Breast epithelium (tissue), 4 donors: ENCODE data around the gene NTSR2. TPM values are rescaled to one million over a fixed set of nuclear protein-coding genes. Genes with fewer than 3 reads are reported as not detected.

Source experiments
- DNase-seq, 2 donors: peaks; one replicate each; pipeline ENCODE4 v3.0.0-alpha.2; 2019; ENCODE audit warnings: low spot score in 2 of 2
- H3K27ac ChIP-seq, 2 donors: fragments of 200-600 bp; sonication (generic) in 1 of 2; one replicate each; pipeline ENCODE4 v1.5.1; 2016 to 2019; ENCODE audit warnings: mild to moderate bottlenecking in 1 of 2
- H3K27me3 ChIP-seq, 2 donors: fragments of 200-600 bp; sonication (generic) in 1 of 2; one replicate each; pipeline versions ENCODE4 v1.5.1 to v1.6.0; 2017 to 2019; ENCODE audit warnings: control low read depth in 1 of 2, mild to moderate bottlenecking in 1 of 2
- H3K36me3 ChIP-seq: fragments of 200-600 bp; one replicate; pipeline ENCODE4 v1.5.1; 2019
- H3K4me1 ChIP-seq, 2 donors: fragments of 200-600 bp; sonication (generic); one replicate each; pipeline ENCODE4 v1.5.1; 2016 to 2019; ENCODE audit warnings: control low read depth in 1 of 2
- H3K4me3 ChIP-seq, 3 donors: fragments of 200-600 bp; sonication (generic); 1 replicate in 2 of 3; 2 replicates in 1 of 3; pipeline ENCODE4 v1.5.1; 2016 to 2019; ENCODE audit warnings: mild to moderate bottlenecking in 3 of 3, moderate library complexity in 2 of 3
- H3K9me3 ChIP-seq, 2 donors: fragments of 200-600 bp; sonication (generic) in 1 of 2; one replicate each; pipeline ENCODE4 v1.5.1; 2016 to 2019; ENCODE audit warnings: control low read depth in 1 of 2
- POLR2A ChIP-seq: fragments of 450-650 bp; IDR thresholded peaks from one replicate; pipeline ENCODE4 v1.6.1; 2016; ENCODE audit warnings: antibody characterized with exemption, mild to moderate bottlenecking, moderate library complexity
- POLR2AphosphoS5 ChIP-seq, 3 donors: sonication (generic); formaldehyde crosslinking; IDR thresholded peaks; one replicate each; pipeline ENCODE4 v1.6.1; 2017; ENCODE audit warnings: antibody characterized with exemption in 3 of 3
- intact Hi-C: fragments of 100-400 bp; cut with DNase I; formaldehyde crosslinking; loops from one replicate; pipeline ENCODE4 v1.15.1; 2023; ENCODE audit warnings: low total_unique reads
- total RNA-seq, 3 donors: library from RNA; depleted of rRNA; stranded (reverse); fragments of >200 nt; gene quantifications; one replicate each; pipeline ENCODE4 v1.1.0, GENCODE V29; 2016
- TF ChIP-seq, protein P1 (sequence below), 3 donors: fragments of 450-650 bp; IDR thresholded peaks; one replicate each; pipeline ENCODE4 v1.5.1; 2016 to 2017; ENCODE audit warnings: antibody characterized with exemption in 3 of 3, mild to moderate bottlenecking in 3 of 3, moderate library complexity in 3 of 3

NTSR2 gene
- total RNA-seq, 3 donors from 2014 or later = 0.32 TPM; not detected in 2

DNA sequence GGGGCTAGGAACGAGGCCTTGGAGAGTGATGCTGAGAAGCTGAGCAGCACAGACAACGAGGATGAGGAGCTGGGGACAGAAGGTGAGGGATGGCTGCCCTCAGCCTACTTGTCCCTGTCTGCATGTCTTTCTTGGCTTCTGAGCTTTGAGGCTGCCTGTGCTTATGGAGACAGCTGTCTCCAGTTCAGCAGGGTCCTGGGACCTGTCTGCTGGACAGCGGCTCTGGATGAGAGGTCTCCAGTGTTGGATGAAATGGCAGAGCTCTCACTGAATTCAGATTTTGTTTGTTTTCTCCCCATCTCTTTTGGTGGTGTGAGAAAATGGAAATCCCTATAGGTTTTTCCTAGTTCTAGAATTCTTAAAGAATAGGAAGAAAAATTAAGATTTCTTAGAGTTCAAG is 54.8 kb downstream of the NTSR2 start:
- Histone ChIP-seq H3K27ac (no peak overlapping the region), H3K4me1 (no peaks in the 10 kb centered on the region), H3K9me3 (no peaks in the 10 kb centered on the region), H3K36me3 (peaks cover 6% of the 10 kb centered on the region), H3K27me3 (no peaks in the 10 kb centered on the region), H3K4me3 (no peak overlapping the region)
- intact Hi-C loops = loop anchor here (10.0 kb wide), 1 partner anchor 80 kb away; the partner anchor contains the start of gene GREB1
- no peak for DNase-seq
- TF ChIP-seq, protein P1, sequence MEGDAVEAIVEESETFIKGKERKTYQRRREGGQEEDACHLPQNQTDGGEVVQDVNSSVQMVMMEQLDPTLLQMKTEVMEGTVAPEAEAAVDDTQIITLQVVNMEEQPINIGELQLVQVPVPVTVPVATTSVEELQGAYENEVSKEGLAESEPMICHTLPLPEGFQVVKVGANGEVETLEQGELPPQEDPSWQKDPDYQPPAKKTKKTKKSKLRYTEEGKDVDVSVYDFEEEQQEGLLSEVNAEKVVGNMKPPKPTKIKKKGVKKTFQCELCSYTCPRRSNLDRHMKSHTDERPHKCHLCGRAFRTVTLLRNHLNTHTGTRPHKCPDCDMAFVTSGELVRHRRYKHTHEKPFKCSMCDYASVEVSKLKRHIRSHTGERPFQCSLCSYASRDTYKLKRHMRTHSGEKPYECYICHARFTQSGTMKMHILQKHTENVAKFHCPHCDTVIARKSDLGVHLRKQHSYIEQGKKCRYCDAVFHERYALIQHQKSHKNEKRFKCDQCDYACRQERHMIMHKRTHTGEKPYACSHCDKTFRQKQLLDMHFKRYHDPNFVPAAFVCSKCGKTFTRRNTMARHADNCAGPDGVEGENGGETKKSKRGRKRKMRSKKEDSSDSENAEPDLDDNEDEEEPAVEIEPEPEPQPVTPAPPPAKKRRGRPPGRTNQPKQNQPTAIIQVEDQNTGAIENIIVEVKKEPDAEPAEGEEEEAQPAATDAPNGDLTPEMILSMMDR (IDR thresholded peaks at IDR 0.05) = no peak
- TF ChIP-seq POLR2A (no peak), POLR2AphosphoS5 (IDR thresholded peaks at IDR 0.05) (no peak)

DNA sequence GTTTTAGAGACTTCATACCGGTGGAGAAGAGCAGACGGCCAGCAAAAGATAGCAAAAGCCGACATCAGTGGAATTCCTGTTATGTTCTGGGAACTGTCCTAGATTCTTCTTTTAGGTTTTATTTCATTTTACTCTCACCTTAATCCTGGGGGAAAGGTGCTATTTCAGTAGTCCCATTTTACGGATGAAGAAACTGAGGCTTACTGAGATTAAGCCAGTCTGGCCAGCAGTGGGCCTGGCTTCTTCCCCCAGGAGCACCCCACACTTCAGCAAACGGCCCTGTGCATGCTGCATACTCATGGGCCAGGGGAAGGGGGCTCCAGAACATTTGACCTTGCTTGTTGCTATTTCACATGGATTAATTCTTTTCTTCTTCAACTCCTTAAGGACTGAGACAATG is 56.7 kb downstream of the NTSR2 start:
- H3K27me3 ChIP-seq = no peaks in the 10 kb centered on the region
- intact Hi-C loops = loop anchor here (10.0 kb wide), 1 partner anchor 78 kb away; the partner anchor contains the start of gene GREB1
- H3K27ac ChIP-seq = peak overlapping the region in 1 of 2 donors; percentile 55
- H3K4me1 ChIP-seq = no peaks in the 10 kb centered on the region
- H3K36me3 ChIP-seq = peaks cover under 1% of the 10 kb centered on the region
- DNase-seq = no peak
- TF ChIP-seq POLR2A (no peak), POLR2AphosphoS5 (IDR thresholded peaks at IDR 0.05) (no peak)
- TF ChIP-seq, protein P1 (IDR thresholded peaks at IDR 0.05) = no peak
- no peak overlapping the region for H3K4me3 ChIP-seq
- no peaks in the 10 kb centered on the region for H3K9me3 ChIP-seq

DNA sequence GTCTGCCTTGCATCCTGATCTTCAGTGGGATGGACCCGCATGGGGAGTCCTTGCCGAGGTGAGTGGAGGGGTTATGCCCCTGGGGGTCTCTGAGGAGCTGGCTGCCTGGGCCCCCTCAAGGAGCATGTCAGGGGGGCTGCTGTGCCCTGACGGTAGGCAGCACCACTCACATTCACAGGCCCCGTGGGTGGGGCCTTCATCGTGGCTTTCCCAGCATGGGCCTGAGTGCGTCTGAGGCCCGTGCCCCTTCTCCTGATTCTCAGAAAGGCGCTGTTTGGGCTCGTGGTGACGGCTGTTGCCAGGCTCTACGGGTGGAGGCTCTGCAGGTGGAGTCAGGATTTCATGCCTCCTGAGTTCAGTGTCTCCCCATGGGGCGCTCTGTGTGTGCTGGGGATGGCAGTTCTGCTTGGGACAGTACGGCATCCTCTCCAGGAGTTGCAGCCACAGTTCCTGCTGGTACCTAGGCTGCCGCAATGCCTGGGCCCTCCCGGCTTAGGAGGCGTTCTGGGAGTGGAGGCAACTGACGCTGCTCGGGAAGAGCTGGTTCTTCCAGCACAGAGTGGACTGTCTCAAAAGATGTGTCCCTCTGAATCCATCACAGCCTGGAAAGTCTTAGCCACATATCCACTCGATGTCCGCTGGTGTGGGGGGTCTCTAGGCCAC is 57.3 kb downstream of the NTSR2 start:
- Histone ChIP-seq H3K9me3 (no peaks in the 10 kb centered on the region), H3K4me1 (no peaks in the 10 kb centered on the region), H3K4me3 (no peak overlapping the region), H3K27me3 (no peaks in the 10 kb centered on the region), H3K27ac (peak overlapping the region in 1 of 2 donors; percentile 55), H3K36me3 (no peaks in the 10 kb centered on the region)
- no peak for TF ChIP-seq POLR2AphosphoS5 (IDR thresholded peaks at IDR 0.05)
- TF ChIP-seq, protein P1 (IDR thresholded peaks at IDR 0.05) = no peak
- no peak for TF ChIP-seq POLR2A
- intact Hi-C loops = loop anchor here (10.0 kb wide), 1 partner anchor 78 kb away; the partner anchor contains the start of gene GREB1
- DNase-seq = no peak

DNA sequence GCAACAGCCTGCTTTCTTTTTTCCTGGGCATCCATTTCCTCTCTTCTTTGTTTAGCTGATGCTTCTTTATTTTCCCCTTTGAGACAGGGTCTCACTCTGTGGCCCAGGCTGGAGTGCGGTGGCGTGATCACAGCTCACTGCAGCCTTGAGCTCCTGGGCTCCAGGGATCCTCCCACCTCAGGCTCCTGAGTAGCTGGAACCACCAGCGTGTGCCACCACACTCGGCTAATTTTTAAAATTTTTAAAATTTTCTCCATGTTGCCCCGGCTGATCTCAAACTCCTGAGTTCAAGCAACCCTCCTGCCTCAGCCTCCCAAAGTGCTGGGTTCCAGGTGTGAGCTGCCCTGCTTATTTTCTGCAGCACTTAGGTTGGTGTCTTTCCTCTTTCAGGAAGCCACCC is 58.7 kb downstream of the NTSR2 start:
- no peaks in the 10 kb centered on the region for H3K9me3 ChIP-seq
- no peak overlapping the region for H3K27ac ChIP-seq
- H3K27me3 ChIP-seq = no peaks in the 10 kb centered on the region
- TF ChIP-seq, protein P1 (IDR thresholded peaks at IDR 0.05) = no peak
- no peak for TF ChIP-seq POLR2A
- TF ChIP-seq POLR2AphosphoS5 (IDR thresholded peaks at IDR 0.05) = no peak
- no peaks in the 10 kb centered on the region for H3K4me1 ChIP-seq
- DNase-seq = no peak
- H3K4me3 ChIP-seq = no peak overlapping the region
- intact Hi-C loops = loop anchor here (10.0 kb wide), 1 partner anchor 76 kb away; the partner anchor contains the start of gene GREB1
- no peaks in the 10 kb centered on the region for H3K36me3 ChIP-seq

DNA sequence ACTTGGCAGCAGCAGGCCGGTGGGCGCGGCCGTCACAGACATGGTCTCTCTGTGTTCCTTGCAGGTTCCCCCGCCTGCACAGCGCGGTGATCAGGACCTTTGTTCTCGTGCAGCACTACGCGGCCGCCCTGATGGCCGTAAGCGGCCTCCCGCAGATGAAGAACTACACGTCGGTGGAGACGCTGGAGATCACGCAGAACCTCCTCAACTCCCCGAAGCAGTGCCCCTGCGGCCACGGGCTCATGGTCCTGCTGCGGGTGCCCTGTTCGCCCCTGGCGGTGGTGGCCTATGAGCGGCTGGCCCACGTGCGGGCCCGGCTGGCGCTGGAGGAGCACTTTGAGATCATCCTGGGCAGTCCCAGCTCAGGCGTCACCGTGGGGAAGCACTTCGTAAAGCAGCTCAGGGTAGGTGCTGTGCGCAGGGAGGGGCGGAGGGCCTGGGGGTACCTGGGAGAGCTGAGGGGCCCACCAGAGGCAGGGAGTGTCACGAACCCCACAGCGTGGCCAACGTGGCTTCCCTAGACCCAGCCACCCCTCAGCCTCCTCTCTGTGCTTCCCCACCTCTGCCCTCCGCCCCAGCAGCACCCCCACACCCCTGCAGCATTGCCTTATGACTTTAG is 59.3 kb downstream of the NTSR2 start:
- Histone ChIP-seq H3K4me1 (no peaks in the 10 kb centered on the region), H3K27me3 (no peaks in the 10 kb centered on the region), H3K9me3 (no peaks in the 10 kb centered on the region), H3K36me3 (no peaks in the 10 kb centered on the region), H3K27ac (no peak overlapping the region), H3K4me3 (no peak overlapping the region)
- intact Hi-C loops = loop anchor here (10.0 kb wide), 1 partner anchor 76 kb away; the partner anchor contains the start of gene GREB1
- TF ChIP-seq POLR2A (no peak), POLR2AphosphoS5 (IDR thresholded peaks at IDR 0.05) (no peak)
- TF ChIP-seq, protein P1 (IDR thresholded peaks at IDR 0.05) = no peak
- DNase-seq = no peak
